C1 segment of cervical spinal cord (tissue), 14 donors: ENCODE measurements around the gene KLHL6.
"Not testable (repeated sequence)": the region's sequence is repeated elsewhere in the genome, so short reads cannot be mapped to it uniquely, and the experiment has no call there.

Experiments used
- DNase-seq, 14 donors: peaks; one replicate each; lab custom pipeline; 2025; lab: John Stamatoyannopoulos, UW

KLHL6 gene

GRCh38 chr3:183555541-183556081 lies at the start of gene KLHL6:
Gene KLHL6, minus strand, starts transcription at chr3:183555706. Its CDS starts 53 bp downstream, at chr3:183555653.
- DNase-seq = peak in 5 of 14 donors; percentile 13 to 37 (median 26)

- DNase-seq = no peak
Measured at GRCh38 chr3:183597959-183598358, 42.5 kb upstream of the KLHL6 start.

GRCh38 chr3:183594636-183595035 lies 39.1 kb upstream of the KLHL6 start:
- no peak for DNase-seq

GRCh38 chr3:183592821-183593220 lies 37.3 kb upstream of the KLHL6 start:
- DNase-seq = no peak

GRCh38 chr3:183591881-183592521 lies 36.5 kb upstream of the KLHL6 start:
- no peak for DNase-seq

GRCh38 chr3:183590442-183590841 lies 34.9 kb upstream of the KLHL6 start:
- DNase-seq = no peak

GRCh38 chr3:183587336-183587735 lies 31.8 kb upstream of the KLHL6 start:
- peak in 1 of 14 donors; percentile 5 for DNase-seq

GRCh38 chr3:183586477-183586876 lies 31.0 kb upstream of the KLHL6 start:
- no peak for DNase-seq

- no peak for DNase-seq
Measured at GRCh38 chr3:183584914-183585280, 29.4 kb upstream of the KLHL6 start.

GRCh38 chr3:183584246-183584913 lies 28.9 kb upstream of the KLHL6 start:
- peak in 3 of 14 donors; percentile 38 to 66 (median 40) for DNase-seq

- no peak for DNase-seq
Measured at GRCh38 chr3:183583331-183584245, 28.1 kb upstream of the KLHL6 start.

- no peak for DNase-seq
Measured at GRCh38 chr3:183582161-183582560, 26.7 kb upstream of the KLHL6 start.

GRCh38 chr3:183581496-183582155 lies 26.1 kb upstream of the KLHL6 start:
- peak in 1 of 14 donors; percentile 25 for DNase-seq

- no peak for DNase-seq
Measured at GRCh38 chr3:183579967-183580900, 24.7 kb upstream of the KLHL6 start.

GRCh38 chr3:183578179-183578578 lies 22.7 kb upstream of the KLHL6 start:
- DNase-seq = no peak

- DNase-seq = no peak
Measured at GRCh38 chr3:183577346-183577745, 21.8 kb upstream of the KLHL6 start.

- peak in 1 of 14 donors; percentile 19 for DNase-seq
Measured at GRCh38 chr3:183576487-183577107, 21.1 kb upstream of the KLHL6 start.

- no peak for DNase-seq
Measured at GRCh38 chr3:183572935-183573334, 17.4 kb upstream of the KLHL6 start.

- not testable (repeated sequence) for DNase-seq
Measured at GRCh38 chr3:183570191-183570590, 14.7 kb upstream of the KLHL6 start.

- no peak for DNase-seq
Measured at GRCh38 chr3:183566880-183567279, 11.4 kb upstream of the KLHL6 start.
